H1 (cell line): Measurements from ENCODE around the gene PATE4. TPM values are rescaled to one million over a fixed set of nuclear protein-coding genes. Genes with fewer than 3 reads are reported as not detected.

Experiments used
- BACH1 ChIP-seq: IDR thresholded peaks from 2 replicates; pipeline ENCODE4 v1.6.1; 2012; ENCODE audit warnings: low read length, improper control_type of control experiment
- BCL11A ChIP-seq, 2 experiments: IDR thresholded peaks; one replicate each; pipeline ENCODE4 v1.6.1; 2011; ENCODE audit warnings: low read depth in 2 of 2, low read length in 2 of 2, mild to moderate bottlenecking in 2 of 2
- CREB1 ChIP-seq: IDR thresholded peaks from 2 replicates; pipeline ENCODE4 v1.6.1; 2012; ENCODE audit warnings: inconsistent platforms
- CTBP2 ChIP-seq: IDR thresholded peaks from 2 replicates; pipeline ENCODE4 v1.7.0; 2011; ENCODE audit warnings: borderline replicate concordance, mild to moderate bottlenecking, moderate library complexity, mixed read lengths, low read length; ENCODE audit not compliant: insufficient read depth, insufficient read length
- EGR1 ChIP-seq: IDR thresholded peaks from 2 replicates; pipeline ENCODE4 v1.6.1; 2011; ENCODE audit warnings: low read depth, low read length, borderline replicate concordance
- EP300 ChIP-seq, 2 experiments: IDR thresholded peaks; 1 replicate in 1 of 2; 2 replicates in 1 of 2; pipeline ENCODE4 v1.6.1; 2011 to 2012; ENCODE audit warnings: low read depth in 2 of 2, low read length in 2 of 2, mild to moderate bottlenecking in 2 of 2, borderline replicate concordance in 1 of 2, inconsistent platforms in 1 of 2, moderate library complexity in 1 of 2
- EZH2 ChIP-seq: fragments of 200-600 bp; sonication (generic); IDR thresholded peaks from 2 replicates; pipeline ENCODE4 v1.7.1; 2012; ENCODE audit warnings: low read depth, mild to moderate bottlenecking, moderate library complexity, low read length, inconsistent platforms; ENCODE audit not compliant: severe bottlenecking
- GABPA ChIP-seq: IDR thresholded peaks from 2 replicates; pipeline ENCODE4 v1.6.1; 2011; ENCODE audit warnings: mild to moderate bottlenecking, low read length, moderate library complexity, borderline replicate concordance; ENCODE audit not compliant: insufficient read depth
- KDM4A ChIP-seq: IDR thresholded peaks from one replicate; pipeline ENCODE4 v1.7.1; 2012; ENCODE audit warnings: low read depth, mild to moderate bottlenecking, moderate library complexity, low read length, inconsistent platforms; ENCODE audit not compliant: severe bottlenecking
- MAFK ChIP-seq: IDR thresholded peaks from 2 replicates; pipeline ENCODE4 v1.6.1; 2012; ENCODE audit warnings: low read depth, mild to moderate bottlenecking, improper control_type of control experiment, low read length
- POLR2A ChIP-seq, 2 experiments: IDR thresholded peaks; 1 replicate in 1 of 2; 2 replicates in 1 of 2; pipeline ENCODE4 v1.6.1; 2011; ENCODE audit warnings: low read depth in 2 of 2, low read length in 2 of 2, mild to moderate bottlenecking in 2 of 2; ENCODE audit errors: control extremely low read depth in 1 of 2
- POLR2AphosphoS5 ChIP-seq: IDR thresholded peaks from 2 replicates; pipeline ENCODE4 v1.6.1; 2011; ENCODE audit warnings: low read depth, low read length
- RNF2 ChIP-seq: fragments of 200-900, 300-1000 bp; sonication (generic); IDR thresholded peaks from 2 replicates; pipeline ENCODE4 v1.7.1; 2016; ENCODE audit warnings: borderline replicate concordance, low read depth, mild to moderate bottlenecking, antibody characterized with exemption, low read length; ENCODE audit not compliant: poor library complexity, severe bottlenecking; ENCODE audit errors: missing control alignments
- SIN3A ChIP-seq, 2 experiments: IDR thresholded peaks in 1 of 2; conservative IDR thresholded peaks in 1 of 2; 2 replicates each; pipeline ENCODE4 v1.6.1; 2011 to 2012; ENCODE audit warnings: low read length in 2 of 2, improper control_type of control experiment in 1 of 2, low read depth in 1 of 2, mild to moderate bottlenecking in 1 of 2
- SIX5 ChIP-seq: IDR thresholded peaks from 2 replicates; pipeline ENCODE4 v1.6.1; 2011; ENCODE audit warnings: mild to moderate bottlenecking, low read depth, low read length
- TCF12 ChIP-seq: IDR thresholded peaks from 2 replicates; pipeline ENCODE4 v1.6.1; 2011; ENCODE audit warnings: low read depth, mild to moderate bottlenecking, low read length
- YY1 ChIP-seq: IDR thresholded peaks from 2 replicates; pipeline ENCODE4 v1.6.1; 2011; ENCODE audit warnings: low read depth, mild to moderate bottlenecking, low read length
- polyA plus RNA-seq, 7 experiments: library from polyadenylated mRNA; depleted of rRNA in 3 of 7; stranded (reverse) in 5 of 7; unstranded in 2 of 7; fragments of >200 nt in 5 of 7; fragments of 200-250 nt in 2 of 7; gene quantifications; 1 replicate in 5 of 7; 2 replicates in 1 of 7; 4 replicates in 1 of 7; pipeline versions ENCODE4 v1.2.1 to v1.2.3, GENCODE V29; 2011 to 2013; ENCODE audit warnings: missing spikeins in 2 of 7, mixed read lengths in 2 of 7
- total RNA-seq: library from RNA; stranded (reverse); fragmentation: NEBNext Ultra II Directional; extraction: Animal tissue kit (Norgen Biotek cat#: 25700); gene quantifications from 2 replicates; pipeline ENCODE4 v1.2.1, GENCODE V29; 2021

The PATE4 gene
- total and polyA plus RNA-seq, 2 of the 8 experiments (the other 6 are each of a cell fraction or from before 2014, with no cell fraction given), result not detected

DNA sequence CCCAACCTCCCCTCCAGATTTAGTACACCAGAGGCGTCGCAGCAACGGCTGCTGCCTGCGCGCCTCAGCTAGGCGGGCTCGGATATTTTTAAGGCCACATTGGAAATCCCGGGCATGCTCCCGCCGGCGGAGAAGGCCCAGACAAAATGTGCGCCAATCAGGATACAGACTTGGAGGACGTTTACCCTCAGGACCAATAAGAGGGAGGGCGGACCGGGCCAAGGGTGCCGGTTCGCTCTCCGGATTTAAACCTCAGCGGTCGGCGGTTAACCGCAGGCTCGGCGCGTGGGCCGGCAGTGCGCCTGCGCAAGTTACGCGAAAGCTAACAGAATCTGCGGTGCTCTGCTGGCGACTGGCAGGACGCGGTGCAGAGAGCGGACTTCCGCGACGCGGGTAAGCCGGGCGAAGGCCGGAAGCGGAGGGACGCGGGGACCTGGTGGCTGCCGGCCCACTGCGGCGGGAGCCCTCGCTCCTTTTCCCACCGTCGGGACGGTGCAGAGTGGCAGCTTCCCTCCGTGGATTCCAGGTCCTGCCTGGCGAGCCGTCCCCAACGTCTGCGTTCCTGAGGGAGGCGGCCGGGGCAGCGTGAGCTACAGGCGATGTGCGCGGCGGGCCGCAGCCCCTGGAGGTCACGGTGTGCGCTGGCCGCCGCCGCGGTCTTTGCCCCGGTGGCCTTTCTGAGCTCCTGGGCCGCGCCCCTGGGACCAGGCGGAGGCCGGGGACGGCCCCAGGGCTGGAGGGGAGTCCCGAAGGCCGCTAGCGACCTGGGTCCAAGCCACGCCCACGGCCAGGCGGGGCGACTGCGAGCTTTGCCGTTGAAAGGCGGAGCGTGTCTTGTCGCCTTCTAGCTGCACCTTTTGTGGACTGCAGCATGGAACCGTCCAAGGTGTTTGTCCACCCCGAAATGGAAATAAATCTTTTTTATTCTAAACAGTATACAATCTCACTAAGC is 54.5 kb downstream of the PATE4 start, which contains the start of gene HYLS1 (continued):
- TF ChIP-seq EP300 (IDR thresholded peaks at IDR 0.05; ENCODE audit: borderline replicate concordance in 1 of 2, low read depth in 2 of 2, low read length in 2 of 2) (no peak), SIX5 (no peak), BCL11A (IDR thresholded peaks at IDR 0.05; ENCODE audit: low read depth in 2 of 2, low read length in 2 of 2) (no peak), MAFK (no peak), POLR2A (IDR thresholded peaks at IDR 0.05; ENCODE audit: control extremely low read depth in 1 of 2, low read depth in 2 of 2, low read length in 2 of 2) (peak; percentile 71 to 82), EZH2 (no peak), GABPA (no peak), CREB1 (peak; percentile 46; the same call in 1 of the 2 replicates), BACH1 (0 out of 2 replicates have a peak, but pooled peaks have one; percentile 27), YY1 (no peak; the same call in 1 of the 2 replicates), SIN3A (conservative IDR thresholded peaks at IDR 0.05 in 1 of 2, IDR thresholded peaks at IDR 0.05 in 1 of 2; ENCODE audit: low read depth in 1 of 2, low read length in 2 of 2) (no peak), POLR2AphosphoS5 (peak; percentile 71), KDM4A (peak; percentile 99), RNF2 (no peak), TCF12 (0 out of 2 replicates have a peak, but pooled peaks have one; percentile 52), CTBP2 (no peak), EGR1 (peak; percentile 44; the same call in 1 of the 2 replicates)
